ENCODE results near the gene SLC5A5.

DNA sequence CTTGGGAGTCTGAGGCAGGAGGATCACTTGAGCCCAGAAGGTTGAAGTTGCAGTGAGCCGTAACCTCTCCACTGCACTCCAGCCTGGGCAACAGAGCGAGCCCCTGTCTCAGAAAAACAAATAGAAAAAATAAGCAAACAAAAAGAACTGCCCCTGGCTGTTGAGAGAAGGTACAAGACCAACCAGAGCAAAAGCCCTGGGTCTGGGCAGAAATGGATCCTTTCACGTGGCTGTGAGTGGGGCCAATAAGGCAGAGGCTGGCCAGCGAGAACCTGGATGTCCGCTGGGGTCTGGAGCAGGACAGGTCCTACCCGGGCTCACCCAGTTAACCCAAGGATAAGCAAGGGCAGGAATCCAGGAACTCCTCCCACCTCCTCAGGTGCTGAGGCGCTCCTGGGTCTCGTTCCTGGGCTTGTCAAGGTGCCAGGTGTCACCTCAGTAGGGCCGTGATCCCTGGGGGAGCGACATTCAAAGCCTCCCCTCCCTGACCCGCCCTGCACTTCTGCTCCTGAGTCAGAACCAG, 4.7 kb upstream of the SLC5A5 start:
- no peak for TF ChIP-seq RXRA (IDR thresholded peaks at IDR 0.05; ENCODE audit: borderline replicate concordance, low read depth)
- no peak for TF ChIP-seq EP300 (IDR thresholded peaks at IDR 0.05; ENCODE audit: borderline replicate concordance in 1 of 2, low read depth in 1 of 2, low read length in 1 of 2)
- TF ChIP-seq, protein P1, sequence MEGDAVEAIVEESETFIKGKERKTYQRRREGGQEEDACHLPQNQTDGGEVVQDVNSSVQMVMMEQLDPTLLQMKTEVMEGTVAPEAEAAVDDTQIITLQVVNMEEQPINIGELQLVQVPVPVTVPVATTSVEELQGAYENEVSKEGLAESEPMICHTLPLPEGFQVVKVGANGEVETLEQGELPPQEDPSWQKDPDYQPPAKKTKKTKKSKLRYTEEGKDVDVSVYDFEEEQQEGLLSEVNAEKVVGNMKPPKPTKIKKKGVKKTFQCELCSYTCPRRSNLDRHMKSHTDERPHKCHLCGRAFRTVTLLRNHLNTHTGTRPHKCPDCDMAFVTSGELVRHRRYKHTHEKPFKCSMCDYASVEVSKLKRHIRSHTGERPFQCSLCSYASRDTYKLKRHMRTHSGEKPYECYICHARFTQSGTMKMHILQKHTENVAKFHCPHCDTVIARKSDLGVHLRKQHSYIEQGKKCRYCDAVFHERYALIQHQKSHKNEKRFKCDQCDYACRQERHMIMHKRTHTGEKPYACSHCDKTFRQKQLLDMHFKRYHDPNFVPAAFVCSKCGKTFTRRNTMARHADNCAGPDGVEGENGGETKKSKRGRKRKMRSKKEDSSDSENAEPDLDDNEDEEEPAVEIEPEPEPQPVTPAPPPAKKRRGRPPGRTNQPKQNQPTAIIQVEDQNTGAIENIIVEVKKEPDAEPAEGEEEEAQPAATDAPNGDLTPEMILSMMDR (IDR thresholded peaks at IDR 0.05), result no peak
- TF ChIP-seq, protein P2, sequence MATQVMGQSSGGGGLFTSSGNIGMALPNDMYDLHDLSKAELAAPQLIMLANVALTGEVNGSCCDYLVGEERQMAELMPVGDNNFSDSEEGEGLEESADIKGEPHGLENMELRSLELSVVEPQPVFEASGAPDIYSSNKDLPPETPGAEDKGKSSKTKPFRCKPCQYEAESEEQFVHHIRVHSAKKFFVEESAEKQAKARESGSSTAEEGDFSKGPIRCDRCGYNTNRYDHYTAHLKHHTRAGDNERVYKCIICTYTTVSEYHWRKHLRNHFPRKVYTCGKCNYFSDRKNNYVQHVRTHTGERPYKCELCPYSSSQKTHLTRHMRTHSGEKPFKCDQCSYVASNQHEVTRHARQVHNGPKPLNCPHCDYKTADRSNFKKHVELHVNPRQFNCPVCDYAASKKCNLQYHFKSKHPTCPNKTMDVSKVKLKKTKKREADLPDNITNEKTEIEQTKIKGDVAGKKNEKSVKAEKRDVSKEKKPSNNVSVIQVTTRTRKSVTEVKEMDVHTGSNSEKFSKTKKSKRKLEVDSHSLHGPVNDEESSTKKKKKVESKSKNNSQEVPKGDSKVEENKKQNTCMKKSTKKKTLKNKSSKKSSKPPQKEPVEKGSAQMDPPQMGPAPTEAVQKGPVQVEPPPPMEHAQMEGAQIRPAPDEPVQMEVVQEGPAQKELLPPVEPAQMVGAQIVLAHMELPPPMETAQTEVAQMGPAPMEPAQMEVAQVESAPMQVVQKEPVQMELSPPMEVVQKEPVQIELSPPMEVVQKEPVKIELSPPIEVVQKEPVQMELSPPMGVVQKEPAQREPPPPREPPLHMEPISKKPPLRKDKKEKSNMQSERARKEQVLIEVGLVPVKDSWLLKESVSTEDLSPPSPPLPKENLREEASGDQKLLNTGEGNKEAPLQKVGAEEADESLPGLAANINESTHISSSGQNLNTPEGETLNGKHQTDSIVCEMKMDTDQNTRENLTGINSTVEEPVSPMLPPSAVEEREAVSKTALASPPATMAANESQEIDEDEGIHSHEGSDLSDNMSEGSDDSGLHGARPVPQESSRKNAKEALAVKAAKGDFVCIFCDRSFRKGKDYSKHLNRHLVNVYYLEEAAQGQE (IDR thresholded peaks at IDR 0.05; ENCODE audit: low read depth, low read length), result no peak
- no peak for TF ChIP-seq RAD21 (IDR thresholded peaks at IDR 0.05; ENCODE audit: low read length)
- no peak for TF ChIP-seq GABPA (IDR thresholded peaks at IDR 0.05; ENCODE audit: low read depth)
- TF ChIP-seq JUND (IDR thresholded peaks at IDR 0.05), result no peak
- TF ChIP-seq NRF1 (IDR thresholded peaks at IDR 0.05; ENCODE audit: low read depth, low read length), result no peak
- TF ChIP-seq YY1 (IDR thresholded peaks at IDR 0.05; ENCODE audit: low read depth), result no peak
- TF ChIP-seq, protein P3, sequence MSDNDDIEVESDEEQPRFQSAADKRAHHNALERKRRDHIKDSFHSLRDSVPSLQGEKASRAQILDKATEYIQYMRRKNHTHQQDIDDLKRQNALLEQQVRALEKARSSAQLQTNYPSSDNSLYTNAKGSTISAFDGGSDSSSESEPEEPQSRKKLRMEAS (IDR thresholded peaks at IDR 0.05; ENCODE audit: low read depth), result no peak
- TF ChIP-seq SIN3A (IDR thresholded peaks at IDR 0.05; ENCODE audit: borderline replicate concordance, low read depth, low read length), result no peak
- no peak for TF ChIP-seq POLR2AphosphoS5 (IDR thresholded peaks at IDR 0.05; ENCODE audit: low read depth, low read length)
- no peak for TF ChIP-seq TEAD4 (IDR thresholded peaks at IDR 0.05; ENCODE audit: borderline replicate concordance, insufficient read depth)
- no peak for TF ChIP-seq MXI1 (IDR thresholded peaks at IDR 0.05; ENCODE audit: low read depth, low read length)
